GM12892 (cell line): Measurements from ENCODE around the gene DTX3.

ENCODE experiments used
- POLR2A ChIP-seq: IDR thresholded peaks from 2 replicates; pipeline ENCODE4 v1.6.1; 2011; ENCODE audit warnings: low read depth, low read length, control low read depth
- POLR2AphosphoS5 ChIP-seq: IDR thresholded peaks from 2 replicates; pipeline ENCODE4 v1.6.1; 2011; ENCODE audit warnings: low read depth, low read length, control low read depth
- TAF1 ChIP-seq: IDR thresholded peaks from 2 replicates; pipeline ENCODE4 v1.6.1; 2011; ENCODE audit warnings: low read depth, mild to moderate bottlenecking, control low read depth, low read length, borderline replicate concordance

GRCh38 chr12:57629897-57630471 lies 25.4 kb downstream of the DTX3 start:
- no peak for TF ChIP-seq POLR2A
- TF ChIP-seq POLR2AphosphoS5: no peak
- no peak for TF ChIP-seq TAF1
